GM18519 (cell line): Measurements from ENCODE around the gene SLC48A1.
A peak's percentile ranks its signal among the peaks of the same experiment; 100 is the strongest.

Experiments used
- ATAC-seq: cut with Tn5 transposase; IDR thresholded peaks from one replicate; pipeline ENCODE4 v1.9.1; 2021; ENCODE audit warnings: mild to moderate bottlenecking, moderate library complexity; ENCODE audit not compliant: unreplicated experiment, low FRiP score

Gene SLC48A1

GRCh38 chr12:47755655-47756562 lies 17.1 kb upstream of the SLC48A1 start:
- ATAC-seq = peak; percentile 58

DNA sequence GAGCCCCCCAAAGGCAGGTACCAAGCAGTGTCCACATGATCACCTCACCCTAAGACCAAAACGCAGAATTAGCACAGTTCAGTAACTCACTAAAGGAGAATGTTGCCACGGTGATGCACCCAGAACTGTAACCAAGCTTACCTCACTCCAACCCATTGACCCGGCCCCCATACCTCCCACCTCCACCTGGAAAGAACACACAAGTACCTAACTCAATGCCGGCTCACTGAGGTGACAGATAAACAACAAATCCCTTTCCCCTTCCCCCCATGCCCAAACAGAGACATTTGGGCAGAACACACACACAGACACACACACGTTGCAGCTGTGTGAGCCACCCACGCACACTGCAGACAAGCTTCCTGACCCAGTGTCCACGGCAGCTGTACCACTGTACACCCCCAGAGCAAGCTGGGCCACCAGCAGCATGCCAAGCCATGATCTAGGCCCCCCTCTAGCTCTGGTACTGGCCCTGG lies 15.6 kb upstream of the SLC48A1 start:
- ATAC-seq = no peak

DNA sequence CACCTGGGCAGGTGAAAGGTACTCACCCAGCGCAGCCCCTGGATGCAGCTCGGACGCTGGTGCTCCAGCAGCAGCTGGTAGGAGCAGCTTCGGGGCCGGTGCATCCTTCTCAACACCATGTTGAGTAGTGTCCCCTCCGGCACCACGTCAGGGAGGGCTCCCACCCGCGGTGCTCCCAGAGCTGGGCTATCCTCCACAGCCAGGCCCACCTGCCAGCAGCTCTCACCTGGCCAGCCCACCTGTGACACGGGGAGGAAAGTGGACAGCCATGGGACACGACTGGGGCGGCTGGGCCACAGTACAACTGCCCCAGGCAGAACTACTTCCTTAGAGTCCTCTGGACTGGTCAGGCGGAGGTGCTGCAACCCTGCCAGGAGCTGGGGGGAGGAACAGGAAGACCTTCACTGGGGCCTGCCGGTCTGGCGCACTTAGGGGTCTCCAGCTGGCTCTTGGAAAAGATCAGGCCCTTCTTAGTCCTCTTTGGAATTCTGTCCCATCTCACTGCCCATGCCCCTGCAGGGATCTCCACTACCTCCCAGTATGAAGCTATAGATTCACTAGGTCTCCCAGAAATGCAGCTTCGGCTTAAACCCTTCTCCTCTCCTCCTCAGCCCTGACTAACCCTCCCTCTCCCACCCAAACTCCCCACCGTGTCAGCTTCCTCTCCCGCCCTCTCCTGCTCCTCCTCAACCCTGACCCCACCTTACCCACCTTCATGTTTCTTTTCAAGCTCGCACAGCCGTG lies 15.0 kb upstream of the SLC48A1 start:
- ATAC-seq = no peak

- ATAC-seq = no peak
Observed at GRCh38 chr12:47758584-47758833, 14.5 kb upstream of the SLC48A1 start.

GRCh38 chr12:47758834-47759690 lies 14.0 kb upstream of the SLC48A1 start, which contains the start of gene RAPGEF3:
RAPGEF3 (minus strand) TSS chr12:47758880; CDS start chr12:47758556, 324 bp downstream.
- no peak for ATAC-seq

GRCh38 chr12:47762850-47763465 lies 10.1 kb upstream of the SLC48A1 start:
- ATAC-seq = no peak

- ATAC-seq = no peak
Observed at GRCh38 chr12:47763481-47764346, 9.3 kb upstream of the SLC48A1 start.

DNA sequence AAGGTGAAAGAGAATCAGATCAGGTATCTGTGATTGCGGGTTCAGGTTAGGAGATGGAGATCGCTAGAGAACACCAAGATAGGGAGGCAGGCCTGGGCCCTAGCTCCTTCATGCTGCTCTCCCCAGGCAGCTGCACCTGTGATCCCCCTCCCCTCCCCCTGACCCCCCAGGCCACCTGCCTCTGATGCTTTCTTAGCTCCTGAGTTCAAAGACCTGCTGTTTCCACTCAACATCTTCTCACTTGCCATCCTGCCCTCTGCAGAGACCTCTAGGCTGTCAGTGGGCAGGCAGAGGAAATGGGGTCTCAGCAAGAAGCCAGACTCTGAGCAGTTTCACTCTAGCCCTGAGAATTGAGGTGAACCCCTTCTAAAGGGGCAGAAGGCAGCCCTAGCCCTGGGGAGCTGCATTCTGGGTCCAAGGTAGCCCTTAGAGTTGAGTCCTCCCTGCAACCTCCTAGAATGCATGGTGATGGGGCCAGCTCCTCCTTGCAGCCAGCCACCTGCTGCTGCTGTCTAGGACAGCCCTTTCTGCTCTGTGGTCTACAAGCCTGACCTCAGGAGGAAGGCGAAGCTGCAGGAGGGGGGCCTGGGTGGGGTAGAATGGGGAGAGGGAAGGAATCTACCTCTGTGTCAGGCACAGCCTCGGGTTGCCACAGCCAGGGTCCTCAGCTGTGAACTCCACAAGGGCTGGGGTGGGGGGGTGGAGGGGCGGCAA lies 6.4 kb upstream of the SLC48A1 start:
- ATAC-seq = no peak

DNA sequence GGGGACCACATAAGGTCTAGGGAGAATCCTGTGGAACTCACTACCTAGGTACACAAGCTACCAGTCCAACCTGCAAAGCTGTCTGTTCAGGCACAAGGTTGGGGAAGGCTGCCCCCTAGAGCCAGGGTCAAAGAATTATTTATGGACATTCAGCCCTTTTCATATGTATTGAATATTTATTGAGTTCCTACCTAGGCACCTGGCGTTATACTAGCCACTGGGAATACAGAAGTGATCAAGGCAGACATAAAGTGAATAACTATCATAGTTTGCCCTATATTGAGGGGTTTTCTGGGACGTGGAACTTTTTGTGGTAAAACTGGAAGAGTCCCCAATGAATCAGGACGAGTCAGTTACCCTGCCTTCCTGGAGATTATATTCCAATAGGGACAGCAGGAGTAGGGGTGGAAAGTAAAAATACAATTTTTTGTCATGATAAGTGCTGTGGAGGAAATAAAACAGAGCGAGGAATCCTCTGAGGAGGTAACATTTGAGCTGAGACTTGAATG lies 5.8 kb upstream of the SLC48A1 start:
- no peak for ATAC-seq

- ATAC-seq = no peak
Observed at GRCh38 chr12:47768323-47768811, 4.7 kb upstream of the SLC48A1 start.

DNA sequence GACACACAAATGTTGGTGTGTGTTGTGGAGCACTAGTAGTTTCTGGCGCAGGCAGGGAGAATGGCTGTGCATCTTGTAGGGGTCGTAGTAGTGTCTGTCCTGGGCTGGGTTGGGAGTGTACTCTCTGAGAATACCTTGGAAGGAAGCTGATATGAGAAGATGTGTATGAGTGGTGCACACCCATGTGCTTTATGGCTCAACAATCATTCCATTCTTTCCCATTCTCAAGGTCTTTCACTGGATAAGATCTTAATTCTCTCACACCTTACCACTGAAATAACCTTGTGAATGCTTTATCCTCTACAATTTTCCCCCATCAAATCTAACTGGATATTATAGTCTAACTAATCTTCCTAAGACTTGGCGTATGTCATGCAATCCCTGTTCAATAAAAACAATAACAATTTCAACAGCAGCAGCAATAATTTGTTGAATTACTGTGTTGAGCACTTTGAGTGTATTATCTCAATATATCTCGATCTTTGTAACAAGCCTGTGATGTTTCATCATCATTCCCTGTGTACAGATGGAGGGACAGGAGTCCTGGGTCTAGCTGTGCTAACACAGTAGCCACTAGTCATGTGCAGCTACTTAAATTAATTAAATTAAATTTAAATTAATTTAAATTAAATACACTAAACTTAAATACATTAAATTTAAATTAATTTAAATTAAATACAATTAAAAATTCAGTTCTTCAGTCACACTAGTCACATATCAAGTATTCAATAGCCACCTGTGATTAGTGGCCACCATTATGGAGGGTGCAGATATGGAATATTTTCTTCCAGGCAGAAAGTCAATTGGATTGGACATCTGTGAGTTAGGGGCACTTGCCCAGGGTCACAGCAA lies 3.6 kb upstream of the SLC48A1 start:
- no peak for ATAC-seq

DNA sequence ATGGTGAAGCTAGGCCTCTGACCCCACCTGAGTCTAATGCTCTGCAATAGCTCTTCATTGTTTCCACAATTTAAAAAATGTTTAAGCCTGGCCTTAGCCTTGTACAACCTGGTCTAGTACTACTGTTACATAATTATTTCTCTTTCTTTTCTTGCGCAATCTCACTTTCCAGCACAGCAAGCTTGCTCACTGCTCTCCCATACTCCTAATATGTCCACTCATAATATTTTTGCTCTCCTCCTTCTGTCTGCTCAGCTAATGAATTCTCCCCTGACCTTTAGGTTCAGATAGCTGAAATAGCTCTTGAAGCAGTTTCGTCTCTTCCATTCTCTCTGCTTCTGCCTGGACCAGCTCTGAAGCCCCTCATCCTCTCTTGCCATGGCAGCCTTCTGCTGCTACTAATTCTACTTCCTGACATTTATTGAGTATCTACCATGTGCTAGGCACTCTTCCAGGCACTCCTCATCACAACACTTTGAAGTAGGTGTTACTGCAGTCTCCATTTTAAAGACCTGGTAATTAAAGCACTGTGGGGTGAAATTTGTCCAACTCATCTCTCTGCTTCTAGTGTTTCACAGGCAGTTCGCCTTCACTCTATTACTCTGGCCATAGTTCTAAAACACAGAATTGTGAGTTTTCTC lies 2.8 kb upstream of the SLC48A1 start:
- no peak for ATAC-seq

- ATAC-seq = no peak
Observed at GRCh38 chr12:47771304-47771703, 1.7 kb upstream of the SLC48A1 start.

DNA sequence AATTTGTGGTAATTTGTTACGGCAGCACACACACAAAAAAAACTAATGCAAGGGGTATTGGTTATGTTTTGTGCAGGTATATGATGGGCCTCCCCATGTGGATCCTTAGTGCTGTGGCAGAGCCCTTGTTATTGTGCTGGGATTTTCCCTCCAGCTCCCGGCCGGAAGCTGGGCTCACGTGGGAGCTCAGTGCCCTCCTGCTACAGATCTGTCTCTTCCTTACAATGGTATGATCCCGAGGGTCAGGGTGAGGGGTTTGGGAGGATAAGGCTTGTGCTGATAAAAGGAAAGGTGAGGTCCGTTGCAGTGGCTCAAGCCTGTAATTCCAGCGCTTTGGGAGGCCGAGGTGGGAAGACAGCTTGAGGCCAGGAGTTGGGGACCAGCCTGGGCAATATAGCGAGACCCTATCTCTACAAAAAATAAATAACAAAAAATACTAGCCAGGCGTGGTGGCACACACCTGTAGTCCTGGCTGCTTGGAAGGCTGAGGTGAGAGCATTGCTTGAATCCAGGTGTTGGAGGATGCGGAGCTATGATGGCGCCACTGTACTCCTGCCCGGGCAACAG lies 861 bp upstream of the SLC48A1 start:
- ATAC-seq = no peak

- no peak for ATAC-seq
Observed at GRCh38 chr12:47772738-47773061, 338 bp upstream of the SLC48A1 start.

DNA sequence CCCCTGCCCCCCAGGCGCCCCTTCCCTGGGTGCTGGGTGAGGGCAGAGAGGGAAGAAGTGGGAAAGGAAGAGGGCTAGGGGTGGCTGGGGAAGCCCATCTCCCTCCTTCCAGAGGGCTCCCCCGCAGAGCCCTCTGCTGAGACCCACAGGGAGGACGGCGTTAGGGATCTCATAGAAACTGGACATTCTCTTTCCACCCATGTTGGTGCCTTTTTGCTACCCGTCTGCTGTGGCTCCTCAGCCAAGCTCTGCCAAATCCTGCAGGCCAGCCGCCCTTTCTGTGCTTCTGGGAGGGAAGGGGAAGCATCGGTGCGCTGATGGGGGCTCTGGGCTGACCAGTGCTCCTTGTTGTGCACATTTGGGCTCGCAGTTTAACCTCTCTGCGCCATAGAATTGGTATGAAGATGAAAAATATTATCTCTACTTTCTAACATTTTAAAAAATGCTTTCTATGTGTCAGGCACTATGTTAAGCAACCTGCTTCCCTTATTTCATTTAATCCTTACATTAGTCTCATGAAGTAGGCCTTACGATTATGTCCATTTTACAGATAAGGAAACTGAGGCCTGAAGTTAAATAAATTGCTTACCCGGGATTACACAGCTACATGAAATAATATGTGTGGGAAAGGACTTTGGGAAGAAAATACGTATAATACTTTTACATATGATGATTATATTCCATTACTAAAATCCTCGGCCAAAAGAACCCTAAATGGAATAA lies 981 bp downstream of the SLC48A1 start:
- ATAC-seq = no peak
